Measurements from ENCODE around the gene SV2C.
"Not testable (repeated sequence)": the region's sequence is repeated elsewhere in the genome, so short reads cannot be mapped to it uniquely, and the experiment has no call there.

The SV2C gene

DNA sequence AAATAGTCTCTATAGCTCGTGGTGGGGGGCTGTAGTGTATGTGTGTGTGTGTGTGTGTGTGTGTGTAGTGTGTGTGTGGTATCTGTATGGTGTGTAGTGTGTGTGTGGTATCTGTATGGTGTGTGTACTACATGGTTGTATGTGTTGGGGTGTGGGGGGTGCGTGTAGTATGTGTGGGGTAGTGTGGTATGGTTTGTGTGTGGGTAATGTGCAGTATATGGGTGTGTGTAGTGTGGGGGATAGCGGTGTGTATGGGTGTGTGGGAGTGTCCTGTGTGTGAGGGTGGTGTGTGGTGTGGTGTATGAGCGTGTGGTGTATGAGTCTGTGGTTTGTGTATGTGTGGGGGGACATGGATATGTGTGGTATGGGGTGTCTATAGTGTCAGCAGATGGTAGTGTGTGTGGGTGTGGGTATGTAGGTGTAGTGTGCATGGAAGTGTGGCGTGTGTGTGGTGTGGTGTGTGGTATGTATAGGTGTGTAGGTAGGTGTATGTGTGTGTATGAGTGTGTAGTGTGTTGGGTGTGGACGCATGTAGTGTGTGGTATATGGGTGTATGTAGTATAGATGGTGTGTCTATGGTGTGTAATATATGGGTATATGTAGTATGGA is 174.1 kb downstream of the SV2C start:
- no peak for DNase-seq

DNA sequence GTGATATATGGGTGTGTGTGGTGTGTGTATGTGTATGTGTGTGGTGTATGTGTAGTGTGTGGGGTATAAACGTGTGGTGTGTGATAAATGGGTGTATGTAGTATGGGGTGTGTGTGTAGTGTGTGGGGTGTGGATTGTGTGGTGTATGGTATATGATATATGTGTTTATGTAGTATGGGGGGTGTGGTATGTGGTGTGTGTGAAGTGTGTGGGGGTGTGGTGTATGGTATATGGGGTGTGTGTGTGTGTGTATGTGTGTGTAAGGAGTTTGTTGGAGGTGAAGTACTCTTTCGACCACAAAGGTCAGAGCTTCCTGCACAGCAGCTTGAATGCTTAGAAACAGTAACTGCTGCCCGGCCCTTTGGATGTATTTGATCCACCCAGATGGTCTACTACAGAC is 174.7 kb downstream of the SV2C start:
- DNase-seq: no peak

DNA sequence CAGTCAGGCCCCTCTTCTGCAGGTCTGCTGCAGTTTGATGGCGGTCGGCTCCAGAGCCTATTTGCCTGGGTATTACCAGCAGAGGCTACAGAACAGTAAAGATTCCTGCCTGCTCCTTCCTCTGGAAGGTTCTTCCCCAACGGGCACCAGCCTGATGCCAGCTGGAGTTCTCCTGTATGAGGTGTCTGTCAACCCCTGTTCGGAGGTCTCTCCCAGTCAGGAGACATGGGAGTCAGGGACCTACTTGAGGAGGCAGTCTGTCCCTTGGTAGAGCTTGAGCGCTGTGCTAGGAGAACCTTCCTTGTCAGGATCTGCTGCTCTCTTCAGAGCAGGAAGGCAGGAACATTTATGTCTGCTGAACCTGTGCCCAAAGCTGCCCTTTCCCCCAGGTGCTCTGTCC is 181.5 kb downstream of the SV2C start:
- no peak for DNase-seq

DNA sequence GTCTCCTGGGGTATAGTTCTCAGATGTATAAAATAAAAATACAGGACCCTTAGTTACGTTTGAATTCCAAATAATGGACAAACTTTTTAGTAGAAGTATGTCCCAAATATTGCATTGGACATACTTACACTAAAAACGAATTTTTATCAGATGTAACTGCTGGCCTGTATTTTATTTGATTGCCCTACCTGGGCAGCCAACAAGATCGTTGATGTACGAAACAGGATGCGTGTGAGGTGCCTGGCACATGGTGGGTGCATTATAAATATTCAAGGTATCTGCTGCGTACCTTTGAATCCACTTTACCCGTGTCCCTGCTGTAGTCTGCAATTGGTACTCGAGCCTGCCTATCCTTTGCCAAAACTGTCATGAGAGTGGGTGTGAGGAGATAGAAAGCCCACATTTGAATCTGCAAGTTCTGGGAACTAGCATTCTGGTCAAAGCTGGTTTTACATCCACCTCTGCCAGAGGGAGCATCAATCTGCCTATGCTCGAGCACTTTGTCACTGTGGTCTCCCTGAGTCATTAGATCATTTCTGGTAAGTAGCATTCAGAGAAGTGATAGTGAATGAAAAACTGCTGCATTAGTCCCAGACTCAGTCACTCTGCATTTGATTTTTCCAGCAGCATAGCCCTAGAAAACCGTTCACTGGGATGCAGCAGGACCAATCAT is 186.2 kb downstream of the SV2C start:
- DNase-seq: no peak

DNA sequence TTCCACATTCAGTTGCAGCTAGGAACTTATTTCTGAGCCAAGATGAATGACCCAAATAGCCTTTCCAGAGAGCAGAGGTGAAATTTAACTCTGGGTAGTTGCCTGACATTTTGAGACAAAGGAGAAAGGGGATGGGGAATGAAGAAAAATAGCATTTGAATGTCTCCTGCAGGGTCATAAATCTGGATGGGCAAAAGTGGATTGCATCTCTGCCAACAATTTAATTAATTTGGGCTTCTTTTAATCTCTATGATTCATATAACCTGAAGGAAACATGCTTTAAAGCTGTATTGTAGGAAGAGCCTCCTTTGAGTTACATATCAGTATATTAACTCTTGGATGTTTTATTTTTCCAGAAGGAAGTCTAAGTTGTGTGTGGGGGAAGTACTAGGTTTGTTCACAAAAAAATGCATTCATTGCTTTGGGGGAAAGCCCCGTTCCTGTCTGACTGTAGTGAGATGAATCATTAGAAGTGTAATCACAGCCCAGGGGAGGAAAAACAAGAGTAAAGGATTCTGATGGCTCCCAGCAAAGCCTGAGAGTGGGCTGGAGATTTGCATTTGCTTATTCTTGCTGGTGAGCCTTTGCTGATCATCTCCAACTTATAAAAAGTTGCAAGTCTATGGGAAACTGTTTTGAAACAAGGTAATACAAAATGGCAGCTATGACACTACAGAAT is 186.9 kb downstream of the SV2C start:
- DNase-seq: no peak

DNA sequence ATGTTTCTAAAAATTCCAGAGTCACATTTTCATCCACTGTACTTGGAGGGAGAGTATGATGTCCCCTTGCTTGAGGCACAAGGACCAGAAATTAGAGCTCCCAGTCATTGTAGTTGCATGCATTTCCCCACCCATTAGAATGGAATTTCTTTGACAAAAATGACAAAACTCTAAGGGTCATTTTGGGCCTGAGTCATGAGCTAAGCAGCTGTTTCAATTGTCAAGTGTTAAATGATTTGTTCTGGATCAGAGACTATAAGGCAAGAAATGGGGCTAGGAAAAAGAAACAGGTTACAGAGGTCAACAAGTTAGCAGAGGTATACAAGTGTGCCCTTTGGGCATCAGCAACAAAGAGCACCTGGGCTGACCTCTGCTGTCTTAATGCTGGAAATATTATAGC is 188.7 kb downstream of the SV2C start:
- DNase-seq: no peak

DNA sequence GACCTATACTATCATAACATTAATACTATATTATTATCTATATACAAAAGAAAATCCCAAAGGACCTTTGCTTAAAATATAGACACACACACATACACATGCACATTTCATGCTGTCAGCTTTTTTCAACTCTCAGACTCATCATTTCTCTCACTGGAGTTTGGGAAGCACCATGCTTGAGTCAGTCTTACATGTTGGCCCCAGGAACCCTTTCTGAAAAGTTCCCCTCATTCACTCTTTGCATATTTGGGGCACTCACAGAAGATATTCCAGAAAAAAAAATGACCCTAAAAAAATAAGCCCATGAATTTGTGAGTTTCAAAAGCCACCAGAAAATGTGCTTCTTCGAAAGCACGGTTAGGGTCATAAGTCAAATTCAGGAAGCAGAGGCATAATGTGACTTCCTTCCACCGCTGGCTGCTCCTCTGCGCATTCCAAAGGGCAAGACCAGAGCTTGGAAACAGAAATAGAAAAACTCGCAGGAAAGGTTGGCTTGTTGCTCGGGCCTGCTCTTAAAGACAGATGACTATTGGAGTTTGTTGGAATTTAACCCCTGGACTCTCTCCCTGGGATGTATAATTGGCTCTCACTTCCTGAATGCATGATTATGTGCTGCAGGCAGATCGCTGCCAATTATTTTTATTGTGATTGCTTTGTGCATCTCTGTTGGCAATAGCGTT is 190.2 kb downstream of the SV2C start:
- DNase-seq: no peak

DNA sequence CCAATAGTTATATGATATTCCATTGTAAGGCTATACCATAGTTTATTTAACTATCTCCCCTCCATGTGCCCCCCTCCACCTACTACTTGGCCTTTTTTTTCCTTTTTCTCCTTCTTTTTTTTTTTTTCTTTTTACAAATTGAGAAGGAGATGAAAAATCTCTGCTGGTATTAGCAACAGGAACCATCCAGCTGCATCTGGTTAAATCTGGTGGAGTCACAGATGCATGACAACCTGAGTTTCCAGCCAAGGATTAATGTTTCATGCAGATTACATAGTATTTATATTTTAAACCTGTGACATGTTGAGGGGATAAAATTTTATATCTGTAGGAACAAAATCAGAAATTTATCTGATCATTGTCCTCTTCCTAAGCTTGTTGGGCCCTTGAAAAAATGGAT is 191.4 kb downstream of the SV2C start:
- DNase-seq: no peak

DNA sequence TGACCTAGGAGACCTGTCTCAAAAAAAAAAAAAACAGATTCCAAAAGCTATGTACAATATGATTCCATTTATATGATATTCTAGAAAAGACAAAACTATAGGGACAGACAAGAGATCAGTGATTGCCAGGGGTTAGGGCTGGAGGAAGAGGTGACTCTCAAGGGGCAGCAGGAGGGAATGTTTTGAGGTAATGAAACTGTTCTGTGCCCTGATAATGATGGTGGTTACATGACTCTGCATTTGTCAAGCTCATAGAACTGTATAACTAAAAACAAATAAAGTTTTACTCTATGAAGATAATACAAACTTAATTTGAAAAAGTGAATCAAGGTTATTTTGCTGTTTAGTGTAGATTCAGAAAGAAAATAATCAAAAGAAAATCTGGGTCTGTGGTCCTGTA is 194.6 kb downstream of the SV2C start:
- no peak for DNase-seq

DNA sequence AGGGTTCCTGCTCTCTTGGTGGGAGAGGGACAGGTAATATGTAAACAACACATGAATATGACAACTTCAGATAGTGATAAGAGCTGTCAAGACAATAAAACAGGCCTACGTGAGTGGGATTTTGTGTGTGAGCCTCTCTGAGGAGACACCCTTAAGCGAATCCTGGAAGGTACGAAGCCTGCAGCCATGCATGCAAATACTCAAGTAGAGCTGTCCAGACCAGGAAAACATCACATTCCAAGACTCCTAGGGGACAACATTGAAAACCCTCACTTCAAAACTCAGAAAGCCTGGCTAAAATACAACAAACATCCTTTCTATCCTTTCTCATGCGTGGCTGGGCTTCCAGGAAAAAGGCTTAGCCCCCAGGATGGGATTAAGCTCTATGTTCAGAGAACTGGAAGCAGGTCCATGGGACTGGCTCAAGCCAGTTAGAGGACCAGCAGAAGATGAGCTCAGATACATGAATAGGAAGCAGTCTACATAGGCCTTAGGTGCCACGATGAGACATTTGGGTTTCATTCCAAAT is 195.1 kb downstream of the SV2C start:
- DNase-seq: no peak

DNA sequence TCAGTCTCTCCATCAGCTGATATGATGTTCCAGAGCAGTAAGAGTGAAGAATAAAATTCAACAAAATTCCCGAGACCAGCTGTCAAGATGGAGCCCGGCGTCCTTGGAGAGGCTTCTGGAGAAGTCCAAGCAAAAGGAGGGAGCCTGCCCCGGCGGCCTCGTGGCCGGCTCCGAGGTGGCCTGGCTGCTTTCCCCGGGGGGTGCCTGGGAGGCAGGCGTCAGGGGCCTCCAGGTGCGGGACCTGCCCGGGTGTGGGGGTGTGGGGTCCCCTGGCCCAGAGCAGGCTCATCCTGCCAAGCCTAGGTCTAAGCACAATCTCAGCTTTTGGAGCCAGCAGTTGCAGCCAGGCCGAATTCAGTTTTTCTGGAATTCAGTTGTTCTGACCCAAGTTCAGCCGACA is 197.3 kb downstream of the SV2C start:
- DNase-seq: no peak

DNA sequence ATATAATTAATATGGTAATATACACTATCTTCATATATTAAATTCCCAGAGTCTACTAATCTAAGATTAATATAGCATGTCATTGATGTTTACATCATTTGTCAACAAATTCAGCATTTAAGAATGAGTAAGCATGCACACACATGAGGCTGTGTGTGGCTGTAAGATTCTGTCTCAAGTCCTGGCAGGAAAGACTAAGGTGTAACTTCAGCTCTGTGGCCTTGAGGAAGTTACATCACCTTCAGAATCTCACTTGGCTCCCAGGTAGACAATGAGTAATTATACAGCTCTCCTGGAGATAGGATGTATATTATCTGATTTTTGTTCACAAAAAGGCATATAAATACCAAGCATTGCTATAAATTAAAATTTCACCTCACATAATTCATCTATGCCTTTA is 200.5 kb downstream of the SV2C start:
- no peak for DNase-seq

DNA sequence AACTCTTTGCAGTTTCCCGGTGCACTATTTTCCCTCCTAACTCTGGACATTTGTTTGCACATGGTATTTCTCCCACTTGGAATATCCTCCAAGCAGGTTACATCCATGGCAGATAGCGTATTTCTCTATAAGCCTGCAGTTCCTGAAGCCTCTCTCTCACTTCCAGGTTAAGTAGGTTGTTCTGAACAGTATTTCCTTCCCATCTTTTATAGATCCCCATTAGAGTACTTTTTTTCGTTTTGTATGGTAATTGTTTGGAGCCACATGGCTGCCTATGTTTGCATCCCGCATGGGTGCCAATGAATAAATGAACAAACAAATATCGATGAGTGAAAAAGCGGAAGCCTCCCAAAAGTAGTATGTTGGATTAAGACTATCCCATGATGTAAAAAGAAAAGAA is 206.5 kb downstream of the SV2C start:
- DNase-seq: no peak

DNA sequence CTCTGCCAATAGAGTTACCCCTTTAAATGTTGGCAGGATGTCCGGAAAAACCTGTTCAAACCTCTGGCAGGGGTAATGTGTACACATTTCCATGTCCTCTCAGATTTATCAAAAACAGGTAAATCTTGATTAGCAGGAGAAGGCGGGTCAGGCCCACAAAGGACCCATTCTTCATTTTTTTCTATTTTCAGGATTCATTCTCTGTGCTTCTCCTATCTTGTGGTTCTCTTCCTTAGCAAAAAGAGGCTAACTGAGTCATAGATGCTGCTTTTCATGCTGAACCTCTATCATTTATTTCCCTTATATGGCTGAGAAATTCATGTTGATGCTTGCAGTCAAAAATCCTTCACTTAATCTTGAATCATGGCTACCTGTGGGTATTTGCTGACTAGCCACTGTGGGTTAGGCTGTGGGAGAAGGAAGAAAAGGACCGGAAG is 207.2 kb downstream of the SV2C start:
- no peak for DNase-seq

DNA sequence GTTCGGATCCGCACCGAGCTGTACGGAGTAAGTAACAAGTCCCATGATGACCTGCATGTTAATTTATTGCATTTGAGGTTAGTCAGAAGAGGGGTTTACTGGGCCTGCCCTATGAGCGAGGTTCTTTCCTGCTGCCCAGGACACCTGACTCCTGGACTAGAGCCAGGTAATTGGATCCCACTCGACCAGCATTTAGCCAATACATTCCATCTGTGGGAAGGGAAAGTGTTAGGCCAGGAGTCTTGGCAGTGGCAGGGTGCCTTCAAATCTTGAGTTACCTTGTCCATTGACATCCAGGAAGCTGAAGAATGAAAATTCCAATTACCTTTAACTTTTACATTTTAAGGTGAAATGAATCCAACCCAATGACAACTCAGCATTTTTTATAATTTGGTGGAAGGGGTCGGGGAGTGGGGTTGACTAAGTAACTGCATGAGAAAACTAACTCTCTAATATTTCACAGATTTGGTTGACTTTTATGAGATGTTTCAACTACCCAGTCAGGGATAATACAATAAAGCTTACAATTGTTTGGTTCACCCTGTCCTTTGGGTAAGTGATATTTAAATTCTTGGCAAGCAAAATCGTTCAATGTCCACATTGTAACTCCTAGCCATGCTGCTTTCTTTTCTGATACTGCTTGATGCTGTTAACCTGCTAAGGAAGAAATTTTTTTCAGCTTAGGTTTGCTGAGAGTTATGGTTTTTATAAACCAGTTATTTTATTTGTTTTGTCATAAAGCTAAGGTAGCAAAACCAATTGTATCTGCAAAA is 208.3 kb downstream of the SV2C start:
- DNase-seq: no peak

DNA sequence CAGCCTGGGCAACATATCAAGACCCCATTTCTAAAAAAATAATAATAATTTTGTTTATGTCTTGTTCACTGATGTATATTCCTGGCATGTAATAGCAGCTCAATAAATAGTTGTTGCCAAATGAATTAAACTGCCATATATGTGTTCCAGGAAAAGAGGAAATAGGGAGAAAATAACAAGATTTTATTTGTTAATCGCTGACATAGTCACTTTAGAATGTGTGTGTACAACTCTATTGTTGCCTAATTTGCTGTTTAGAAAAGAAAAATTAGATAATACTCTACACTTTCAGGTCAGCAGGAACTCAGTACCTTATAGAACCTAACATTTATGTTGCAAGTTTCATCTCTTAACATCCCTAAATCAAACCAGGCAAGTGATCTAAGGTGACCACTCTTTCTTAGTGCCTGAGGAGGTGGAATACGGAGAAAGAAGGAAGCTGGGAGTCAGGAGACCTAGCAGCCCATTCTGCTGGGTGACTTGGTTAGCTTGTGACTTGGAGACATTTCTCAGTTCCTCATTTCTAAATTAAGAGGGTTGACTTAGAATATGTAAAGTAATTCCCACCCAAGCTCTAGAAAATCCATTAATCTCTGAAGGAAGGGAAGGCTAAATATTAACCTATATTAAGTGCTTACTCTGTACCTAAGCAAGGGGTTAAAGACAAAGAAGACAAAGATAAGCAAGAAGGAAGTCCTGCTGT is 209.6 kb downstream of the SV2C start:
- DNase-seq: no peak

DNA sequence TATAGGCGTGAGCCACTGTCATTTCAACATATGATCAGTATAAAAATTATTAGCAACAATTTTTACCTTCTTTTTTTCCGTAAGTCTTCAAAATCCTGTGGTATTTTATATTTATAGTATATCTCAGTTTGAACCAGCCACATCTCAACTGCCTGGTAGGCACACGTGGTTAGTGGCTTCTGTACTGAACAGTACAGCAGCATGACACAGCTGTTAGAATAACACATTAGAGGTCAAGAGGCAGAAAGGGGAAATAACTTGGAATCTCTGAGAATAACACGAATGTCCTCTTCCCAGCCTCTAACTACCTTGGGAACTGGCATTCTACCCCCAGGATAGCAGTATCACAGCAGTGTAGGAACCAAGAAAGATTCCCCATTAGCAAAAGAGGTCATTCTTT is 211.4 kb downstream of the SV2C start:
- no peak for DNase-seq

DNA sequence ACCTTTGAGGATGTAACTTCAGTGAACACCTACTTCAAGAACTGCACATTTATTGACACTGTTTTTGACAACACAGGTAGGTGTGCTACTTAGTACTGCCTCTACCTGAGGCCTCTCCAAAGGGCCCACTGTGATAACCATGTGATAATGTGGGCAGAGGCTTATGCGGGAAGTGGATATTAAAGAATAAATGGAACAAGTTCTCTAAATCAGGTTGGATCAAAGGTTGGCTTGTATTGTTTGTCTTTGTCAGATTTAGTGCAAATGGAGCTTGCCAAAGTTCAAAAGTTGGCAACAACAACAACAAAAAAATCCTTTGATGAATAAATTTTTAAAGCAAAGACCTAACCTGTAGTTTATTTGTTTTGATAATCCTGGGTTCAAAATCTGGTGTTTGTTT is 215.7 kb downstream of the SV2C start:
- DNase-seq: no peak

DNA sequence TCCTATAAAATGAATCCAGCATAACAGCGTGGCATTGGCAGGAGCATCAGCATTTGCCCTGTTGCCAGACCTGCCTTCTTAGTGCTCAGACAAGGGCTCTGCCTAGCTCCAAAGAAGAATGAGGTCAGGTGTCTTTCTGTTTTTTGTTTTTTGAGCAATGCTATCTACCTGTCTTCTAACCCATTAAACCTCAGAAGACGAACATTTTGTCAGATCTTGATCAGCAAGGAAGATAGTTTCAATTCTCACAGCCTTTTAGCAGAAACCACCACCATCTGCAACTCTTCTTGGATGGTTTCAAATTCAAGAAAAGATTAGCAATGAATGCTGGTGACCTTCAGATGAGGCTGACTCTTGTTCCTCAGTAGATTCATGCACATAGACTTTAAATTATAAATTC is 216.4 kb downstream of the SV2C start:
- no peak for DNase-seq

DNA sequence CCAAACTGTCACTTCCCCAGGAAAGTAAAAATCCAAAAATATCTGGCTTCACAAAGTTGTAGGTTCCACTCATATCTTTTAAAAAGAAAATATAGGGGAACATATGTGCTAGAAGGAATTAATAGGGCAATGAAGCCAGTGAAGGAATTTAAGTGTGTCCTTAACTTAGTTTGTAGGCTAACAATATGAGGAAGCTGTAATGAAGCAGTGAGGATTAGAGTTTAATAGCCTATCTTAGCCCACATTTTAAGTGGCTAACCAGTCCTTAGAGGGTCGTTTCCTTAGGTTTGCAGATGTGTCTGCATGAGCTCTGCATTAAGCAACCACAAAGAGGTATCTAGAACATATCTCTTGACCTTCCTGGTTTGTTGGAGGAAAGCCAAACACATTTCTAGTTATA is 218.7 kb downstream of the SV2C start:
- DNase-seq: not testable (repeated sequence)

DNA sequence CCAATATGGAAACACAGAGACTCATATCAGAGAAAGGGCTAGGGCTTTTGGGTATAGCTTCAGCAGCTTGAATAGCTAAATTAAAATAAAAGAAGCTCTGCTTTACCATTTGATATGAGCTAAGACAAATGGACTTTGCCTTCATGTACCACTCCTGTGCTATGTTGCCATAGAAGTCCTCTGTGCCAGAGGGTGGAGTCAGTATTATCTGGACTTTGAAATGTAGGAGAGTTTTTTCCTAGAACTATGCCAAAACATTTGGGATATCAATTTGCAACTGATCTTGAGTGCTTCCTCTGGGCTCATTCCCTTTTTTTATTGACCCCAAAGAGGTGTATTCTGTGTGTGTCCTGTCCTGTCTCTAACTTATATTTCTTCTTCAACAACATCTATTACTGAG is 219.5 kb downstream of the SV2C start:
- DNase-seq: not testable (repeated sequence)

DNA sequence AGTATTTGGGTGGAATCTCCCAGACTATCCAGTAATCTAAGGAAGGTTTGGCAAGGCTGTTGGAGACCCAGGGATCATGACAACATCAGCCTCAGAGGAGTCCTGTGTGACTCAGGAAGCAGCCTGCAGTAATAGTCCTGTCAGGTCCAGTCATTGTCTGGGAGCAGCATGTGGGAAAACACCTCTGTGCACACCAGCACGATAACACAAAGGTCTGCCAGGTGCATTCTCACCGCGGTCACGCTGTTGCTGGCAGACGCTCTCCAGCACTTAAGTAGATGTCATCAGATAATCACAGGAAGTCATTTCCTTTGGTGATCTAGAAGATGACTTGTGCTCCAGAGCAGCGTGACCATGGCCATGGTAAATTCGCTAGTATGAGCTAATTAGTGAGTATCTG is 220.7 kb downstream of the SV2C start:
- no peak for DNase-seq
